Measurements from ENCODE around the gene OLFML2A. TPM values are rescaled to one million over a fixed set of nuclear protein-coding genes. Genes with fewer than 3 reads are reported as not detected.

Gene OLFML2A
- total and polyA plus RNA-seq, 2 donors (not counting 1 experiment from before 2014, with no cell fraction given) = 2.7 to 33.7 TPM

- Histone ChIP-seq H3K4me2 (ENCODE audit: extremely low read depth, insufficient read depth, low read length) (no peak overlapping the region), H3K36me3 (ENCODE audit: control insufficient read depth, insufficient read depth, low read length) (no peaks in the 10 kb centered on the region), H3K4me3 (replicated peaks in 1 of 4; ENCODE audit: control extremely low read depth in 1 of 4, insufficient read depth in 1 of 4, low read depth in 3 of 4, low read length in 4 of 4) (no peak overlapping the region), H4K20me1 (ENCODE audit: control insufficient read depth, extremely low read depth, insufficient read depth, low read length) (no peaks in the 10 kb centered on the region), H3K9ac (ENCODE audit: insufficient read depth, low read length) (no peak overlapping the region), H3K4me1 (ENCODE audit: control insufficient read depth, extremely low read depth, insufficient read depth, low read length) (peaks cover 16% of the 10 kb centered on the region), H3K9me3 (ENCODE audit: control insufficient read depth, insufficient read depth, low read depth, low read length) (no peaks in the 10 kb centered on the region), H3K27ac (ENCODE audit: insufficient read depth, low read length) (no peak overlapping the region), H2AFZ (ENCODE audit: low read length) (no peak overlapping the region), H3K79me2 (ENCODE audit: control insufficient read depth, insufficient read depth, low read length) (no peaks in the 10 kb centered on the region), H3K27me3 (ENCODE audit: control insufficient read depth, insufficient read depth, low read length) (peaks cover 13% of the 10 kb centered on the region)
- TF ChIP-seq CTCF (conservative IDR thresholded peaks at IDR 0.05 in 1 of 2, IDR thresholded peaks at IDR 0.05 in 1 of 2; ENCODE audit: low read depth in 1 of 2, low read length in 2 of 2) (peak; percentile 79 to 80), EZH2 (IDR thresholded peaks at IDR 0.05; ENCODE audit: low read length, missing control alignments) (no peak)
- peak; percentile 57 to 77 for DNase-seq (ENCODE audit: low read depth in 2 of 2)
These were observed 2.6 kb upstream of the OLFML2A start for GRCh38 chr9:124774129-124774978.

GRCh38 chr9:124776618-124776953, 347 bp upstream of the OLFML2A start:
- Histone ChIP-seq H3K27ac (ENCODE audit: insufficient read depth, low read length) (no peak overlapping the region), H3K79me2 (ENCODE audit: control insufficient read depth, insufficient read depth, low read length) (no peaks in the 10 kb centered on the region), H4K20me1 (ENCODE audit: control insufficient read depth, extremely low read depth, insufficient read depth, low read length) (no peaks in the 10 kb centered on the region), H3K4me2 (ENCODE audit: extremely low read depth, insufficient read depth, low read length) (peak overlapping the region; percentile 96), H2AFZ (ENCODE audit: low read length) (peak overlapping the region; percentile 65), H3K36me3 (ENCODE audit: control insufficient read depth, insufficient read depth, low read length) (no peaks in the 10 kb centered on the region), H3K27me3 (ENCODE audit: control insufficient read depth, insufficient read depth, low read length) (no peaks in the 10 kb centered on the region), H3K9ac (ENCODE audit: insufficient read depth, low read length) (no peak overlapping the region), H3K4me1 (ENCODE audit: control insufficient read depth, extremely low read depth, insufficient read depth, low read length) (peaks cover 22% of the 10 kb centered on the region), H3K4me3 (replicated peaks in 1 of 4; ENCODE audit: control extremely low read depth in 1 of 4, insufficient read depth in 1 of 4, low read depth in 3 of 4, low read length in 4 of 4) (peak overlapping the region; percentile 41 to 61 (median 48)), H3K9me3 (ENCODE audit: control insufficient read depth, insufficient read depth, low read depth, low read length) (no peaks in the 10 kb centered on the region)
- TF ChIP-seq EZH2 (IDR thresholded peaks at IDR 0.05; ENCODE audit: low read length, missing control alignments) = no peak
- TF ChIP-seq CTCF (conservative IDR thresholded peaks at IDR 0.05 in 1 of 2, IDR thresholded peaks at IDR 0.05 in 1 of 2; ENCODE audit: low read depth in 1 of 2, low read length in 2 of 2) = no peak
- DNase-seq (ENCODE audit: low read depth in 2 of 2) = no peak

GRCh38 chr9:124778575-124779367, 1.8 kb downstream of the OLFML2A start:
- Histone ChIP-seq H3K4me3 (replicated peaks in 1 of 4; ENCODE audit: control extremely low read depth in 1 of 4, insufficient read depth in 1 of 4, low read depth in 3 of 4, low read length in 4 of 4) (peak overlapping the region in 1 of 4 experiments; percentile 1), H2AFZ (ENCODE audit: low read length) (no peak overlapping the region), H3K27ac (ENCODE audit: insufficient read depth, low read length) (peak overlapping the region; percentile 41), H3K9ac (ENCODE audit: insufficient read depth, low read length) (no peak overlapping the region), H3K79me2 (ENCODE audit: control insufficient read depth, insufficient read depth, low read length) (no peaks in the 10 kb centered on the region), H3K4me1 (ENCODE audit: control insufficient read depth, extremely low read depth, insufficient read depth, low read length) (peaks cover 19% of the 10 kb centered on the region), H3K9me3 (ENCODE audit: control insufficient read depth, insufficient read depth, low read depth, low read length) (no peaks in the 10 kb centered on the region), H3K27me3 (ENCODE audit: control insufficient read depth, insufficient read depth, low read length) (no peaks in the 10 kb centered on the region), H3K4me2 (ENCODE audit: extremely low read depth, insufficient read depth, low read length) (peak overlapping the region; percentile 52), H3K36me3 (ENCODE audit: control insufficient read depth, insufficient read depth, low read length) (no peaks in the 10 kb centered on the region), H4K20me1 (ENCODE audit: control insufficient read depth, extremely low read depth, insufficient read depth, low read length) (no peaks in the 10 kb centered on the region)
- no peak for DNase-seq (ENCODE audit: low read depth in 2 of 2)
- TF ChIP-seq CTCF (conservative IDR thresholded peaks at IDR 0.05 in 1 of 2, IDR thresholded peaks at IDR 0.05 in 1 of 2; ENCODE audit: low read depth in 1 of 2, low read length in 2 of 2) (no peak), EZH2 (IDR thresholded peaks at IDR 0.05; ENCODE audit: low read length, missing control alignments) (no peak)

Data from fibroblast of lung (primary cell).